Measurements from ENCODE around the gene HOXC12. TPM values are rescaled to one million over a fixed set of nuclear protein-coding genes. Genes with fewer than 3 reads are reported as not detected.

Gene HOXC12
- total RNA-seq, 4 donors from 2014 or later, result not detected

DNA sequence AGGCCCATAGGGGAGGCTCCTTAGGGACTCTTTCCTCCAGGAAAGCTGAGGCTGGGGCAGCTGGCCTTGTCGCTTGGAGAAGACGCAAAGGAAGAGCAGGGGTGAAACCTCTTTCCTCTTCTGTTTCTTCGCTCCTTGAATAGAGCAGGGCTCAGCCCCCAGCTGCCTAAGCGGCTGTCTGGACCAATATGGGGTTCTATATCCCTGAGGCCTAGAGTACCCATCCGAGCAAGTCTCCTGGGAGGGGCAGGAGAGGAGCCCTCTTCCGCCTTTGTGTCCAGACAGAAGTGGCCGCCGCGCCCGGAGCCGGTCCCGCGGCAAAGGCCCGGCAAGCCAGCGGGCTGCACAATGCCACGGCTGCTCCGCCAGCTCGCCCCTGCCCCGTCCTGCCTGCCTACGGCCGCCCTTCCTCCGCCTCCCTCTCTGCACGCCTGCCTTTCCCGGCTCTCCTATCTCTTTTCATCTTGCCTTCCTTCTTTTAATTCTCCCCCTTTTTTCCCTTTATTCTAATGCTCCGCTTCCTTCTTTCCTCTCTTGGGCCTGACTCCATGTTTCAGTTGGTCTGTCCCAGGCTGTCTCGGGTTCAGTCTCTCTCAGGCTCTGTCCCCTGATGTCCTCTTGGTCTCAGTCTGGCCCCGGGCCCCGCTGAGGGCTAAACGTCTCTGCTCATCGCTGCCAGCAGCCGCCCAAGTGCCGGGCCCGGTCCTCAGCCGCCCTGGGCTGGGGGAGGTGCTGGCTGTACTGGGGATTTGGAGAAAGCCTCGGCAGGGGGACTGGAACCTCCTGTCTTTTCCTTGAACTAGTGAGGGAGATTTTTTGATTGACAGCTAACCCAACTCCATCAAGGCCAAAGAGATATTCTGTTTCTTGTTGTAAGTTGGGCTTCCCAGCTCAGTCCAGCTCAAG lies 42.8 kb downstream of the HOXC12 start:
- DNase-seq (peak in 1 of 2 donors; percentile 78), ATAC-seq (peak in 1 of 2 donors; percentile 2)
- Histone ChIP-seq H3K9me3 (no peaks in the 10 kb centered on the region), H3K36me3 (no peaks in the 10 kb centered on the region), H3K27me3 (peaks cover 0 to 4% (median 0%) of the 10 kb centered on the region in 3 donors), H3K4me1 (peaks cover 29% of the 10 kb centered on the region in 2 donors), H3K27ac (peak overlapping the region; percentile 94 to 100 (median 98)), H3K4me3 (peak overlapping the region; percentile 64 to 88 (median 80))
- intact Hi-C loops (cut with DNase I; ENCODE audit: low total_unique reads), result loop anchor here (10.0 kb wide), 2 partner anchors 953 to 1727 kb away; partner anchors contain the start of genes CD63 and RDH5
- in situ Hi-C loops (cut with MboI; ENCODE audit: low sequenced_read_pairs in 4 of 4), result loop anchor here in 3 of 4 donors (25.0 kb wide), 3 partner anchors 215 to 1715 kb away; partner anchors contain the start of genes GPR84 (in 2 of the 3), BLOC1S1 (in 1 of the 3), ITGA7 (in 1 of the 3) and RDH5 (in 1 of the 3)
- TF ChIP-seq, protein P1, sequence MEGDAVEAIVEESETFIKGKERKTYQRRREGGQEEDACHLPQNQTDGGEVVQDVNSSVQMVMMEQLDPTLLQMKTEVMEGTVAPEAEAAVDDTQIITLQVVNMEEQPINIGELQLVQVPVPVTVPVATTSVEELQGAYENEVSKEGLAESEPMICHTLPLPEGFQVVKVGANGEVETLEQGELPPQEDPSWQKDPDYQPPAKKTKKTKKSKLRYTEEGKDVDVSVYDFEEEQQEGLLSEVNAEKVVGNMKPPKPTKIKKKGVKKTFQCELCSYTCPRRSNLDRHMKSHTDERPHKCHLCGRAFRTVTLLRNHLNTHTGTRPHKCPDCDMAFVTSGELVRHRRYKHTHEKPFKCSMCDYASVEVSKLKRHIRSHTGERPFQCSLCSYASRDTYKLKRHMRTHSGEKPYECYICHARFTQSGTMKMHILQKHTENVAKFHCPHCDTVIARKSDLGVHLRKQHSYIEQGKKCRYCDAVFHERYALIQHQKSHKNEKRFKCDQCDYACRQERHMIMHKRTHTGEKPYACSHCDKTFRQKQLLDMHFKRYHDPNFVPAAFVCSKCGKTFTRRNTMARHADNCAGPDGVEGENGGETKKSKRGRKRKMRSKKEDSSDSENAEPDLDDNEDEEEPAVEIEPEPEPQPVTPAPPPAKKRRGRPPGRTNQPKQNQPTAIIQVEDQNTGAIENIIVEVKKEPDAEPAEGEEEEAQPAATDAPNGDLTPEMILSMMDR (IDR thresholded peaks at IDR 0.05 in 4 of 5, conservative IDR thresholded peaks at IDR 0.05 in 1 of 5), result no peak
- peak; percentile 11 to 22 for TF ChIP-seq POLR2A (IDR thresholded peaks at IDR 0.05)

DNA sequence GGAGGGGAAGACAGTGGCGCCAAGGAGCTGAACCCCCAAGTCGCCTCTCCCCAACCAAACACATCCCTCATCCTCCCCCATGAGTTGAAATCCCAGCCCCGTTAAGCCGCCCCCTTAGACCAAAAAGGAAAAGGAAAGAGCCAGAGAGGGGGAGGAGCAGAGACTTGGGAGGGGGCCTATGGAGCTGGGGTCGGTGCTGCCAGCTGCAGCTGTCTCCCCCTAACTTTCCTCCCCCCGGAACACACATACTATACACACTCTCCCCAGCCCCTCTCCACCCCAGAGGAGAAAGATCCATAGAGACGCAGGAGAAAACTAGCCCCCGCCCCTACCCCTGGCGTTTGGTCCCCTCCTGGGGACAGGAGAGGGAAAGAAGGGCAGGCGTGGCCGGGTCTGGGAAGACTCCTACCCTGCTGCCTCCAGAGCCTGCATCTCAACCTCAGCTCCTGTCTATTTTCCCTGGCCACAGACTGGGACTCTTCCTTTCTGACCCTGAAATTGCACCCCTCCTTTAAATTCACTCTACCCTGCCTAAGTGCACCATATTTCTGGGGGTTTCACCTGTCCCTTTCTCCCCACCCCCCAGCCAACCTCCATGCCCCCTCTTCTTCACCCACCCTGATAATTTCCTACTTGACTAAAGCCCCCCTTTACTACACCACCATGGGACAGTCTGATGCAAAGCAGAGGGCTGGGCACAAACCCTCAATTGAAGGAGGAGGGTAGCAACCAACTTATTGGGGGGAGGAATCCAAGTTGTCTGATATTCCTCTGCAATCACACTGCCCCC lies 43.6 kb downstream of the HOXC12 start:
- no peak for DNase-seq
- Histone ChIP-seq H3K4me1 (peaks cover 24 to 25% of the 10 kb centered on the region in 2 donors), H3K27ac (peak overlapping the region; percentile 94 to 100 (median 98)), H3K36me3 (no peaks in the 10 kb centered on the region), H3K4me3 (peak overlapping the region; percentile 64 to 88 (median 80)), H3K9me3 (no peaks in the 10 kb centered on the region), H3K27me3 (peaks cover 0 to 4% (median 0%) of the 10 kb centered on the region in 3 donors)
- peak in 1 of 2 donors; percentile 1 for TF ChIP-seq POLR2A (IDR thresholded peaks at IDR 0.05)
- TF ChIP-seq, protein P1 (IDR thresholded peaks at IDR 0.05 in 4 of 5, conservative IDR thresholded peaks at IDR 0.05 in 1 of 5), result peak in 1 of 5 experiments; percentile 16
- intact Hi-C loops (cut with DNase I; ENCODE audit: low total_unique reads) (loop anchor here (10.0 kb wide), 2 partner anchors 954 to 1726 kb away; partner anchors contain the start of genes CD63 and RDH5), in situ Hi-C loops (cut with MboI; ENCODE audit: low sequenced_read_pairs in 4 of 4) (loop anchor here in 3 of 4 donors (25.0 kb wide), 3 partner anchors 214 to 1714 kb away; partner anchors contain the start of genes GPR84 (in 2 of the 3), BLOC1S1 (in 1 of the 3), ITGA7 (in 1 of the 3) and RDH5 (in 1 of the 3))
- ATAC-seq, result no peak

DNA sequence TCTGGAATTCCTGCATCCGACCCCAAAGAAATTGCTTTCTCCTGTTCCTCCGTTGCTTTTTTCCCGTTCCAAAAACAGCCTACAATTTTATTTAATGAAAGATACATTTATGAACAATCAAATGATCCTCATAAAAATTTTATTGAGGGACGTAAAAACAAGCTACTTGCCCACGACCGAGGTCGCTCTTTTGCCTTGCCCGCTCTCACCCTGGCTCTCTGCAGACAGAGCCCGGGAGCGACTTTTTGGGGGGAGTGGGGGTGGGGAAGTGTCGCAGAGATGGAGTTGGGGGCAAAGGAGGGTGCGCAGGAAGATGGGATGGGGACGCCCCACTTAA lies 44.2 kb downstream of the HOXC12 start:
- intact Hi-C loops (cut with DNase I; ENCODE audit: low total_unique reads) (loop anchor here (10.0 kb wide), 2 partner anchors 954 to 1726 kb away; partner anchors contain the start of genes CD63 and RDH5), in situ Hi-C loops (cut with MboI; ENCODE audit: low sequenced_read_pairs in 4 of 4) (loop anchor here in 3 of 4 donors (25.0 kb wide), 3 partner anchors 213 to 1713 kb away; partner anchors contain the start of genes GPR84 (in 2 of the 3), BLOC1S1 (in 1 of the 3), ITGA7 (in 1 of the 3) and RDH5 (in 1 of the 3))
- H3K27ac ChIP-seq, result peak overlapping the region; percentile 94 to 100 (median 98)
- H3K27me3 ChIP-seq, result peaks cover 0 to 4% (median 0%) of the 10 kb centered on the region in 3 donors
- no peak for TF ChIP-seq POLR2A (IDR thresholded peaks at IDR 0.05)
- TF ChIP-seq, protein P1 (IDR thresholded peaks at IDR 0.05 in 4 of 5, conservative IDR thresholded peaks at IDR 0.05 in 1 of 5), result peak in 1 of 5 experiments; percentile 1
- H3K4me3 ChIP-seq, result peak overlapping the region; percentile 64 to 88 (median 80)
- no peaks in the 10 kb centered on the region for H3K36me3 ChIP-seq
- peaks cover 23 to 25% of the 10 kb centered on the region in 2 donors for H3K4me1 ChIP-seq
- no peaks in the 10 kb centered on the region for H3K9me3 ChIP-seq
- ATAC-seq (no peak), DNase-seq (no peak)

All from gastrocnemius medialis (tissue), 4 donors.